Measurements from ENCODE around the gene AGBL1. TPM values are rescaled to one million over a fixed set of nuclear protein-coding genes. Genes with fewer than 3 reads are reported as not detected.

Gene AGBL1
- total and polyA plus RNA-seq, 2 donors (not counting 3 experiments of a cell fraction or from before 2014, with no cell fraction given), result not detected

DNA sequence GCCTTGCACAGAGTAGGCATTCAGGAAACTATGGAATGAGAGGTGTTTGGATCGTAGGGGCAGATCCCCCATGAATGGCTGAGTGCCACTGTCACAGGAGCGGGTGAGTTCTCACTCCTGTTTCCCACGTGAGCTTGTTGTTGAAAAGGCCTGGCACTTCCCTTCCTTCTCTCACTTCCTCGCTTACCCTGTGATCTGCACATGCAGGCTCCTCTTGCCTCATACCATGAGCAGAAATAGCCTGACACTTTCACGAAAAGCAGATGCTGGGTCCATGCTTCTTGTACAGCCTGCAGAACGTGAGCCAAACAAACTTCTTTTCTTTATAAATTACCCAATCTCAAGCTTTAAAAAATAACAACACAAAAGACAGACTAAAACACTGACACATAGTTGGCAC lies 55.4 kb downstream of the AGBL1 start:
- no peak overlapping the region for H3K4me3 ChIP-seq (replicated peaks in 1 of 3; ENCODE audit: insufficient read depth in 1 of 3, low read depth in 1 of 3, low read length in 3 of 3)
- H3K36me3 ChIP-seq (ENCODE audit: control insufficient read depth in 2 of 2, extremely low read depth in 1 of 2, insufficient read depth in 2 of 2, low read length in 2 of 2), result no peaks in the 10 kb centered on the region
- no peaks in the 10 kb centered on the region for H3K27me3 ChIP-seq (ENCODE audit: control insufficient read depth in 2 of 2, insufficient read depth in 2 of 2, low read length in 2 of 2)
- TF ChIP-seq EZH2 (IDR thresholded peaks at IDR 0.05; ENCODE audit: borderline replicate concordance, low read depth, low read length, severe bottlenecking), result no peak
- TF ChIP-seq FOS (IDR thresholded peaks at IDR 0.05; ENCODE audit: borderline replicate concordance, insufficient read depth, low read length), result no peak
- no peak for TF ChIP-seq POLR2AphosphoS5 (IDR thresholded peaks at IDR 0.05; ENCODE audit: insufficient read depth, low read depth, low read length)
- TF ChIP-seq, protein P1, sequence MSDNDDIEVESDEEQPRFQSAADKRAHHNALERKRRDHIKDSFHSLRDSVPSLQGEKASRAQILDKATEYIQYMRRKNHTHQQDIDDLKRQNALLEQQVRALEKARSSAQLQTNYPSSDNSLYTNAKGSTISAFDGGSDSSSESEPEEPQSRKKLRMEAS (IDR thresholded peaks at IDR 0.05; ENCODE audit: insufficient read depth, insufficient read length), result no peak
- no peak for TF ChIP-seq POLR2A (IDR thresholded peaks at IDR 0.05; ENCODE audit: low read depth, low read length)
- no peak for TF ChIP-seq JUN (IDR thresholded peaks at IDR 0.05; ENCODE audit: borderline replicate concordance, insufficient read depth, insufficient read length, low read depth)
- TF ChIP-seq, protein P2, sequence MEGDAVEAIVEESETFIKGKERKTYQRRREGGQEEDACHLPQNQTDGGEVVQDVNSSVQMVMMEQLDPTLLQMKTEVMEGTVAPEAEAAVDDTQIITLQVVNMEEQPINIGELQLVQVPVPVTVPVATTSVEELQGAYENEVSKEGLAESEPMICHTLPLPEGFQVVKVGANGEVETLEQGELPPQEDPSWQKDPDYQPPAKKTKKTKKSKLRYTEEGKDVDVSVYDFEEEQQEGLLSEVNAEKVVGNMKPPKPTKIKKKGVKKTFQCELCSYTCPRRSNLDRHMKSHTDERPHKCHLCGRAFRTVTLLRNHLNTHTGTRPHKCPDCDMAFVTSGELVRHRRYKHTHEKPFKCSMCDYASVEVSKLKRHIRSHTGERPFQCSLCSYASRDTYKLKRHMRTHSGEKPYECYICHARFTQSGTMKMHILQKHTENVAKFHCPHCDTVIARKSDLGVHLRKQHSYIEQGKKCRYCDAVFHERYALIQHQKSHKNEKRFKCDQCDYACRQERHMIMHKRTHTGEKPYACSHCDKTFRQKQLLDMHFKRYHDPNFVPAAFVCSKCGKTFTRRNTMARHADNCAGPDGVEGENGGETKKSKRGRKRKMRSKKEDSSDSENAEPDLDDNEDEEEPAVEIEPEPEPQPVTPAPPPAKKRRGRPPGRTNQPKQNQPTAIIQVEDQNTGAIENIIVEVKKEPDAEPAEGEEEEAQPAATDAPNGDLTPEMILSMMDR (IDR thresholded peaks at IDR 0.05; ENCODE audit: extremely low read depth in 1 of 2, insufficient read depth in 1 of 2, low read depth in 1 of 2, low read length in 2 of 2), result no peak
- TF ChIP-seq GATA2 (IDR thresholded peaks at IDR 0.05; ENCODE audit: insufficient read depth, insufficient read length, low read depth, low read length), result no peak
- TF ChIP-seq MYC (IDR thresholded peaks at IDR 0.05; ENCODE audit: low read depth, low read length), result no peak
- H3K27ac ChIP-seq (ENCODE audit: insufficient read depth, low read depth, low read length), result no peak overlapping the region
- H3K9me3 ChIP-seq (replicated peaks; ENCODE audit: control insufficient read depth, insufficient read depth, low read length), result peaks cover 8% of the 10 kb centered on the region
- no peak for DNase-seq (ENCODE audit: low read depth, low spot score)
- no peak overlapping the region for H2AFZ ChIP-seq (ENCODE audit: low read depth, low read length)
- no TSS peak for BruUV-seq (replicated peaks)
- no peaks in the 10 kb centered on the region for H3K79me2 ChIP-seq (ENCODE audit: control insufficient read depth, insufficient read depth, low read length)
- ChIA-PET POLR2A (no interaction called here), CTCF (no interaction called here)
- no peaks in the 10 kb centered on the region for H3K9me1 ChIP-seq (replicated peaks; ENCODE audit: control insufficient read depth, extremely low read depth, insufficient read depth, low read length)
- dilution Hi-C loops (cut with MboI; ENCODE audit: extremely low pct_ligation_motif_present, low sequenced_read_pairs), result no loop called here
- no peak overlapping the region for H3K9ac ChIP-seq (replicated peaks; ENCODE audit: extremely low read depth, insufficient read depth, low read length)
- H3K4me1 ChIP-seq (ENCODE audit: control insufficient read depth, extremely low read depth, insufficient read depth, low read length), result no peaks in the 10 kb centered on the region
- no peak overlapping the region for H3K4me2 ChIP-seq (ENCODE audit: insufficient read depth, low read length)
- FAIRE-seq, result no peak
- intact Hi-C loops (cut with micrococcal nuclease), result no loop called here
- no peaks in the 10 kb centered on the region for H4K20me1 ChIP-seq (replicated peaks; ENCODE audit: control insufficient read depth, extremely low read depth, insufficient read depth, low read length)

All from endothelial cell of umbilical vein (primary cell).